K562 (cell line): ENCODE results near the gene ACAP3. TPM values are rescaled to one million over a fixed set of nuclear protein-coding genes. Genes with fewer than 3 reads are reported as not detected.

Source experiments
- ATF1 ChIP-seq, 2 experiments: fragments of 450-650 bp in 1 of 2; IDR thresholded peaks; 2 replicates each; pipeline ENCODE4 v1.6.1; 2016; ENCODE audit warnings: missing compliant biosample characterization in 1 of 2, missing genetic modification characterization in 1 of 2
- CBFA2T2 ChIP-seq: fragments of 450-650 bp; conservative IDR thresholded peaks from 2 replicates; pipeline ENCODE4 v1.6.1; 2017; ENCODE audit warnings: mild to moderate bottlenecking
- CCNT2 ChIP-seq: IDR thresholded peaks from 2 replicates; pipeline ENCODE4 v1.6.1; 2011; ENCODE audit warnings: borderline replicate concordance, low read depth, mild to moderate bottlenecking, moderate library complexity, mixed read lengths, low read length; ENCODE audit not compliant: insufficient read length; ENCODE audit errors: extremely low read depth
- CHD1 ChIP-seq: fragments of 200-600 bp; sonication (generic); IDR thresholded peaks from one replicate; pipeline ENCODE4 v1.6.1; 2012; ENCODE audit warnings: mild to moderate bottlenecking, moderate library complexity, low read length, inconsistent platforms
- CREM ChIP-seq: IDR thresholded peaks from 2 replicates; pipeline ENCODE4 v1.6.1; 2014; ENCODE audit warnings: antibody characterized with exemption, low read depth
- ELF1 ChIP-seq: fragments of 200-800 bp; sonication (Bioruptor generic); IDR thresholded peaks from 2 replicates; pipeline ENCODE4 v1.6.1; 2016; ENCODE audit warnings: missing genetic modification characterization, missing compliant biosample characterization
- EP400 ChIP-seq: fragments of 450-650 bp; IDR thresholded peaks from 2 replicates; pipeline ENCODE4 v1.6.1; 2017; ENCODE audit warnings: antibody characterized with exemption, mild to moderate bottlenecking, moderate library complexity
- ETS1 ChIP-seq: conservative IDR thresholded peaks from 2 replicates; pipeline ENCODE4 v1.6.1; 2011; ENCODE audit warnings: low read depth, mild to moderate bottlenecking, low read length; ENCODE audit not compliant: control insufficient read depth
- GABPB1 ChIP-seq: sonication (generic); formaldehyde crosslinking; IDR thresholded peaks from 2 replicates; pipeline ENCODE4 v1.8.0; 2022; ENCODE audit warnings: mild to moderate bottlenecking, missing genetic modification reagents
- GTF2E2 ChIP-seq: fragments of 200-800 bp; sonication (Bioruptor generic); IDR thresholded peaks from 2 replicates; pipeline ENCODE4 v1.6.1; 2016; ENCODE audit warnings: missing genetic modification characterization, missing compliant biosample characterization
- HDAC1 ChIP-seq, 2 experiments: fragments of 450-650 bp; IDR thresholded peaks; 2 replicates each; pipeline ENCODE4 v1.6.1; 2016 to 2017; ENCODE audit warnings: inconsistent platforms in 1 of 2, mild to moderate bottlenecking in 1 of 2, moderate library complexity in 1 of 2
- L3MBTL2 ChIP-seq: fragments of 450-650 bp; IDR thresholded peaks from 2 replicates; pipeline ENCODE4 v1.6.1; 2016; ENCODE audit warnings: mild to moderate bottlenecking, moderate library complexity
- MEIS2 ChIP-seq: fragments of 450-650 bp; IDR thresholded peaks from 2 replicates; pipeline ENCODE4 v1.6.1; 2014; ENCODE audit warnings: mild to moderate bottlenecking; ENCODE audit not compliant: partially characterized antibody
- NR4A1 ChIP-seq, 2 experiments: fragments of 250-450 bp in 1 of 2; fragments of 450-650 bp in 1 of 2; sonication (Bioruptor Pico) in 1 of 2; IDR thresholded peaks; 2 replicates each; pipeline versions ENCODE4 v1.4.0 to v1.6.1; 2016 to 2020; ENCODE audit warnings: mild to moderate bottlenecking in 2 of 2, missing compliant biosample characterization in 1 of 2, missing genetic modification characterization in 1 of 2, moderate library complexity in 1 of 2
- RERE ChIP-seq: sonication (generic); formaldehyde crosslinking; IDR thresholded peaks from 2 replicates; pipeline ENCODE4 v1.8.0; 2023; ENCODE audit warnings: missing genetic modification reagents, mild to moderate bottlenecking, borderline replicate concordance
- RNF2 ChIP-seq: sonication (generic); IDR thresholded peaks from 2 replicates; pipeline ENCODE4 v1.6.1; 2016
- SAFB2 ChIP-seq: fragments of 200-400 bp; formaldehyde crosslinking; IDR thresholded peaks from 2 replicates; pipeline ENCODE4 v1.6.1; 2018; ENCODE audit warnings: borderline replicate concordance, low read length, low read depth, moderate library complexity; ENCODE audit not compliant: severe bottlenecking
- TCF3 ChIP-seq: sonication (generic); formaldehyde crosslinking; IDR thresholded peaks from 2 replicates; pipeline ENCODE4 v1.4.0; 2020; ENCODE audit warnings: mild to moderate bottlenecking, missing genetic modification reagents
- ZFP1 ChIP-seq: fragments of 450-650 bp; formaldehyde crosslinking; IDR thresholded peaks from 2 replicates; pipeline ENCODE4 v1.4.0; 2020; ENCODE audit warnings: mild to moderate bottlenecking, mixed read lengths
- ZNF431 ChIP-seq: sonication (generic); formaldehyde crosslinking; IDR thresholded peaks from 2 replicates; pipeline ENCODE4 v1.8.0; 2022; ENCODE audit warnings: mild to moderate bottlenecking, missing genetic modification reagents
- ZZZ3 ChIP-seq: fragments of 450-650 bp; IDR thresholded peaks from 2 replicates; pipeline ENCODE4 v1.6.1; 2016; ENCODE audit warnings: antibody characterized with exemption, mild to moderate bottlenecking, moderate library complexity
- polyA plus RNA-seq, 8 experiments: library from polyadenylated mRNA; depleted of rRNA in 4 of 8; stranded (reverse) in 5 of 8; unstranded in 3 of 8; fragments of >200 nt; fragmentation: Nextera tagmentation in 2 of 8; fragmentation: Illumina TruSeq in 1 of 8; extraction: Ambion mirVana in 2 of 8; extraction: Trizol in 1 of 8; gene quantifications; 2 replicates each; pipeline versions ENCODE4 v1.2.1 to v1.2.3, GENCODE V29; 2011 to 2014; ENCODE audit warnings: inconsistent platforms in 1 of 8, missing spikeins in 1 of 8
- total RNA-seq, 7 experiments: library from RNA; depleted of rRNA in 6 of 7; stranded (reverse); fragments of >200 nt in 6 of 7; fragmentation: Illumina TruSeq in 2 of 7; extraction: Trizol in 2 of 7; gene quantifications; 2 replicates each; pipeline versions ENCODE4 v1.2.1 to v1.2.3, GENCODE V29; 2011 to 2021; ENCODE audit warnings: low replicate concordance in 1 of 7

ACAP3 gene
- total and polyA plus RNA-seq, 9 of the 15 experiments (the other 6 are each of a cell fraction or from before 2014, with no cell fraction given) = 0.01 to 49.0 (median 12.0) TPM

DNA sequence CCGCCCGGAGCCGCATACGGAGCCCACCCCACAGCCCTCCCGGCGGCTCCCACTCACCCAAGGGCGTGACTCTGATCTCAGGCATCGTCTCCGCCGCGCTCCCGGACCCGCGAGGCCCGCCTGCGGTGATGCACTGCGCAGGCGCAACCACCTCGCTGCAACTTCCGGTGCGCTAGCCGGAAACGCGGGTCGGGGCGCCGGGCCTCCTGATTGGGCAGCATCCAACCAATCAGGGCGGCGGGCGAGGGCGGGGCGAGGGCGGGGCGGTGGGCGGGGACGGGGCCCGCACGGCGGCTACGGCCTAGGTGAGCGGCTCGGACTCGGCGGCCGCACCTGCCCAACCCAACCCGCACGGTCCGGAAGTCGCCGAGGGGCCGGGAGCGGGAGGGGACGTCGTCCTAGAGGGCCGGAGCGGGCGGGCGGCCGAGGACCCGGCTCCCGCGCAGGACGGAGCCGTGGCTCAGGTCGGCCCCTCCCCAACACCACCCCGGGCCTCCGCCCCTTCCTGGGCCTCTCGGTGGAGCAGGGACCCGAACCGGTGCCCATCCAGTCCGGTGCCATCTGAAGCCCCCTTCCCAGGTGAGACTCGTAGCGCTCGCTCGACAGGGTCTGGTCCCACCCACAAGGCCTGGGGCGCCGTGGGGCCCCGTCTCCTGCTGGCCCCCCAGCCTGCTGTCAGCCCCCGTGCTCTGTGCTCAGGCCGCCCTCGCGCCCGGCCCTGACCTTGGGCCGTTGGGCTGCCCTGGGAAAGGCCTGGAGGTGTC lies 17.0 kb upstream of the ACAP3 start, which contains the start of the genes CPTP and INTS11 (continued):
- peak; percentile 76 for TF ChIP-seq MEIS2
- peak; percentile 93 for TF ChIP-seq GABPB1
- peak; percentile 43; the same call in 1 of the 2 replicates for TF ChIP-seq ETS1
- peak; percentile 73 for TF ChIP-seq ELF1 (tag)
- no peak for TF ChIP-seq TCF3 (CRISPR knock-in tag)
- TF ChIP-seq ZFP1 (CRISPR knock-in tag) = no peak
- TF ChIP-seq GTF2E2 (tag) = no peak
- peak; percentile 48; the same call in 1 of the 2 replicates for TF ChIP-seq RNF2
- TF ChIP-seq ZNF431 (CRISPR knock-in tag) = no peak
- TF ChIP-seq L3MBTL2 = peak; percentile 86
- TF ChIP-seq ATF1 (CRISPR knock-in tag; IDR thresholded peaks at IDR 0.05) = no peak
- 0 out of 2 replicates have a peak, but pooled peaks have one; percentile 44 for TF ChIP-seq ATF1 (tag; IDR thresholded peaks at IDR 0.05)
- no peak for TF ChIP-seq CBFA2T2
- no peak for TF ChIP-seq ZZZ3
- TF ChIP-seq CREM = peak; percentile 71
- no peak for TF ChIP-seq NR4A1 (CRISPR knock-in tag; IDR thresholded peaks at IDR 0.05)
- no peak for TF ChIP-seq NR4A1 (tag; IDR thresholded peaks at IDR 0.05)
- TF ChIP-seq CCNT2 = peak; percentile 43
- TF ChIP-seq HDAC1 (IDR thresholded peaks at IDR 0.05) = peak in 1 of 2 experiments; percentile 69; a peak in 2 of 4 replicates
- TF ChIP-seq RERE (CRISPR knock-in tag) = 0 out of 2 replicates have a peak, but pooled peaks have one; percentile 9
- TF ChIP-seq CHD1 = peak; percentile 66
- peak; percentile 74; the same call in 1 of the 2 replicates for TF ChIP-seq EP400
- TF ChIP-seq SAFB2 = no peak
